OCI-LY7 (cell line): ENCODE measurements around the gene POU4F3.

Experiments
- EZH2phosphoT487 ChIP-seq: fragments of 200-600 bp; sonication (generic); IDR thresholded peaks from 2 replicates; pipeline ENCODE4 v1.6.1; 2018; ENCODE audit warnings: low read depth, borderline replicate concordance, mild to moderate bottlenecking, mixed run types, antibody characterized with exemption, low read length, moderate library complexity, mixed read lengths
- TF ChIP-seq, protein P1 (sequence below): fragments of 200-600 bp; sonication (generic); conservative IDR thresholded peaks from 2 replicates; pipeline ENCODE4 v1.5.1; 2014; ENCODE audit warnings: mild to moderate bottlenecking, antibody characterized with exemption, low read length, moderate library complexity, mixed read lengths

DNA sequence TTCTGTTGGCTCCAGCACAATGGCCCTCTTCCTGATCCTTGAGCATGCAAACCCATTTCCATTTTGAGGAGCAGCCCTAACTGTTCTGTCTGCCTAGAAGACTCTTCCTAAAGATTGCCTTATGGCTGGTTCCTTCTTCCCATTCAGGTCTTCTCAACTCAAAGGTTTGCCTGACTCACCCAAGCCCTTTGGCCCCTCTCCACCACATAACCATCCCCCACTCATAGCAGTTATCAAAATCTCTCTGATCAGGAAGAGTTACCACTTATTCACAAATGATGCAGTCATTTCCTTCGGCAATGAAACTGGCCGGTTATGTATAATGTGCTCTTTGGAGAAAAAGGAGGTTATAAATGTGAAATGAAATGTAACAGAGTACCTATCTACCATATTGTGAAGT lies 8.9 kb upstream of the POU4F3 start:
- TF ChIP-seq, protein P1, sequence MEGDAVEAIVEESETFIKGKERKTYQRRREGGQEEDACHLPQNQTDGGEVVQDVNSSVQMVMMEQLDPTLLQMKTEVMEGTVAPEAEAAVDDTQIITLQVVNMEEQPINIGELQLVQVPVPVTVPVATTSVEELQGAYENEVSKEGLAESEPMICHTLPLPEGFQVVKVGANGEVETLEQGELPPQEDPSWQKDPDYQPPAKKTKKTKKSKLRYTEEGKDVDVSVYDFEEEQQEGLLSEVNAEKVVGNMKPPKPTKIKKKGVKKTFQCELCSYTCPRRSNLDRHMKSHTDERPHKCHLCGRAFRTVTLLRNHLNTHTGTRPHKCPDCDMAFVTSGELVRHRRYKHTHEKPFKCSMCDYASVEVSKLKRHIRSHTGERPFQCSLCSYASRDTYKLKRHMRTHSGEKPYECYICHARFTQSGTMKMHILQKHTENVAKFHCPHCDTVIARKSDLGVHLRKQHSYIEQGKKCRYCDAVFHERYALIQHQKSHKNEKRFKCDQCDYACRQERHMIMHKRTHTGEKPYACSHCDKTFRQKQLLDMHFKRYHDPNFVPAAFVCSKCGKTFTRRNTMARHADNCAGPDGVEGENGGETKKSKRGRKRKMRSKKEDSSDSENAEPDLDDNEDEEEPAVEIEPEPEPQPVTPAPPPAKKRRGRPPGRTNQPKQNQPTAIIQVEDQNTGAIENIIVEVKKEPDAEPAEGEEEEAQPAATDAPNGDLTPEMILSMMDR = no peak
- no peak for TF ChIP-seq EZH2phosphoT487
